RPMI7951 (cell line): Measurements from ENCODE around the gene ALG14. TPM values are rescaled to one million over a fixed set of nuclear protein-coding genes. Genes with fewer than 3 reads are reported as not detected.

Experiments
- DNase-seq: peaks from one replicate; pipeline ENCODE4 v3.0.0-alpha.2; 2012; ENCODE audit warnings: low read depth
- total RNA-seq: library from RNA; depleted of rRNA; stranded (reverse); fragments of >200 nt; shearing (Covaris generic); gene quantifications from 2 replicates; pipeline ENCODE4 v1.2.3, GENCODE V29; 2014

ALG14 gene
- total RNA-seq, 1 experiment from 2014 or later = 9.5 TPM

GRCh38 chr1:94981575-94981973, 91.2 kb downstream of the ALG14 start:
- DNase-seq = no peak

- DNase-seq = peak; percentile 37
These were observed 91.9 kb downstream of the ALG14 start for GRCh38 chr1:94980582-94981574.

GRCh38 chr1:94979656-94980581, 92.8 kb downstream of the ALG14 start:
- no peak for DNase-seq

GRCh38 chr1:94979131-94979530, 93.6 kb downstream of the ALG14 start:
- DNase-seq = no peak

- DNase-seq = no peak
These were observed 94.3 kb downstream of the ALG14 start for GRCh38 chr1:94978401-94978800.

GRCh38 chr1:94976971-94977548, 95.7 kb downstream of the ALG14 start:
- no peak for DNase-seq

GRCh38 chr1:94974824-94975223, 97.9 kb downstream of the ALG14 start:
- peak; percentile 93 for DNase-seq

- peak; percentile 74 for DNase-seq
These were observed 98.5 kb downstream of the ALG14 start for GRCh38 chr1:94974241-94974640.

GRCh38 chr1:94973309-94973922, 99.3 kb downstream of the ALG14 start:
- no peak for DNase-seq

- DNase-seq = peak; percentile 83
These were observed 101.2 kb downstream of the ALG14 start for GRCh38 chr1:94971491-94971924.

GRCh38 chr1:94970783-94971182, 102.0 kb downstream of the ALG14 start:
- DNase-seq = peak; percentile 84

GRCh38 chr1:94969137-94969536, 103.6 kb downstream of the ALG14 start:
- DNase-seq = no peak

GRCh38 chr1:94966033-94966432, 106.7 kb downstream of the ALG14 start:
- DNase-seq = no peak

- DNase-seq = no peak
These were observed 108.9 kb downstream of the ALG14 start for GRCh38 chr1:94963864-94964263.

GRCh38 chr1:94962409-94963265, 110.1 kb downstream of the ALG14 start:
- DNase-seq = peak; percentile 31

GRCh38 chr1:94961988-94962387, 110.8 kb downstream of the ALG14 start:
- DNase-seq = no peak

GRCh38 chr1:94961582-94961981, 111.2 kb downstream of the ALG14 start:
- no peak for DNase-seq

GRCh38 chr1:94958081-94958480, 114.7 kb downstream of the ALG14 start:
- DNase-seq = no peak

- DNase-seq = no peak
These were observed 116.8 kb downstream of the ALG14 start for GRCh38 chr1:94955767-94956632.
